GM19468 (cell line): ENCODE data around the gene GIGYF1.
A peak's percentile ranks its signal among the peaks of the same experiment; 100 is the strongest.
"Not testable (repeated sequence)": the region's sequence is repeated elsewhere in the genome, so short reads cannot be mapped to it uniquely, and the experiment has no call there.

Experiments
- ATAC-seq: cut with Tn5 transposase; IDR thresholded peaks from one replicate; pipeline ENCODE4 v1.9.1; 2021; ENCODE audit warnings: mild to moderate bottlenecking, moderate library complexity, moderate number of reproducible peaks; ENCODE audit not compliant: unreplicated experiment; ENCODE audit errors: extremely low read depth

The GIGYF1 gene

DNA sequence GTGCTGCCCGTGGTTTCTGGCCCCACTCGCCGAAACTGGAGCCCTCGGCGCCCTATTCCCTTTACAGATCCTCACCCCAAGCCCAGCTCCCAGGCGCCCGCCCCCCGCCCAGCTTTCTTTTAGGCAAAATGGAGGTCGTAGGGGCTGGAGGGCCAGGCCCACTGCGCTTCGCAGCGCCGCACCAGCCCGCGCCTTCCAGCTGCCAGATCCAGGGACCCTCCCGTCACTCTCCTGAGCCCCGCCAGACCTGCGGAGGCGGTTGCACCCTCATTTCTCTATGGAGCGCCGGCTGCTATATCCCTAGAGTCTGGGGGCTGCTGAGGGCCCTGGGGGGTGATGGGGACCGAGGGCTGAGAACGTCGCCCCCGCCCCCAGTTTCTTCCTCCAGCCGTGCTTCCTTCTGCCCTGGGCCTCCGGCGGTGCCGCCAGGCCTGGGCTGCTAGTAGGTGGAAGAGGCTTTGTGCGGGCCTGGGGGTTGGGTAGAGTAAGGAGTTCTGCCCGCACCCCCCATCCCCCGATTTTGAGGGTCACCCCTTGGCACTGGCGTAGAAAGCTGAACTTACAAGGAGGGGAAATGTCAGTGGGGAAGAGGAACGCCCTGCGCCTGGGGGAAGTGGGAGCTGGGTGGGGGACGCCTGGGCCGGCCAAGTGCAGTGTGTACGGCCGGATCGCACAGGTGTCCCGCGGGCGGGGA, 19.5 kb downstream of the GIGYF1 start:
- ATAC-seq = no peak

DNA sequence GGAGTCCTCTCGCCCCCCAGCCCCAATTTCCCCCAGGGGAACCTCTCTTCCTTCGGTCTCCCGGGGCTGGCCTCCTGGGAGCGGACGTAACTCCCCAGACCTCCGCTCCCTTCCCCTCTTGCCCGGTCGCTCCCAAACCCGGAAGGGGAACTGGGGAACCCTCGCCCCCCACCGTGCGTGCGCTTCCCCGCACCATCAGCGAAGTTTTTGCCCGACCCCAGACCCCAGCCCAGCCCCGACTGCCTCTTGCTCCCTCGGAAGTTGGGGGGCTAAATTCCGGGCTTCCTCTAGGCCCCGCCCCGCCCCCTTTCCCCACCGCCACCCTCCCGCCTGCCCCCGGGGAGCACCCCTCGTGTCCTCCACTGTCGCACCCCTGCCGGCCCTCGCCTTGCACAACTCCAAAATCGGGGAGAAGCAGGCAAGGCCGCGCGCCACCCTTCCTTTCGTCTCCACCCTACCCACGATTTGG, 20.1 kb downstream of the GIGYF1 start:
- ATAC-seq = no peak

DNA sequence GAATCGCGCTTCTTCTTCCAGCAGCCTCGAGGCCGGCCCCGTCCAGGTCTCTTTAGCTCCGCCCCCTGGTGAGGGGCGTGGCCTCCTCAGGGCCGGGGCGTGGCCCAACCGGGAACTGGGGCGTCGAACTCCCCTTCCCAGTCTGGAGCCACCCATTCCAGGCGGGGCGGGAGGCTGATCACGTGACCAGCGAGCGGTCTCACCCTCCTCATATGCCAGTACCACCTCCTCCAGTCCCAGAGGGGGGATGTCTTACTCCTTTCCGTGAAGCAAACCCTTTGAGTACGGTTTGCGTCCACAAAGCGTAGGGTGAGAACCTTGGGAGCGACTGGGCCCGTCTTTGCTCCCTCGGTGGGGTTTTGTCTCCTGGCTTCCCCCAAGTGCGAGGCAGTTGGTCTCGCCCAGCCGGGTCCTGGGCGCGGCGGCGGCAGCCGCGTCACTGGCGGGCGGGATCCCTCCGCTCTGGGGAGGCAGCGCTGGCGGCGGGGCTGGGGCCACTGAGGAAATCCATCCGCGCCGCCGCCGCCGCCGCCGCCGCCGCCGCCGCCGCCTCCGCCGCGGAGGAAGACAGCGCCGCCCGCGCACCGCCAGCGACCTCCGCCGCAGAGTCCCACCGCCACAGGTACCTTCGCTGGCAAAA, 20.6 kb downstream of the GIGYF1 start, which contains the start of gene GNB2:
GNB2 (plus strand) TSS at position 439 of the 640 bp plus-strand sequence. CDS start 2,526 bp downstream, outside the sequence.
- peak; percentile 41 for ATAC-seq

DNA sequence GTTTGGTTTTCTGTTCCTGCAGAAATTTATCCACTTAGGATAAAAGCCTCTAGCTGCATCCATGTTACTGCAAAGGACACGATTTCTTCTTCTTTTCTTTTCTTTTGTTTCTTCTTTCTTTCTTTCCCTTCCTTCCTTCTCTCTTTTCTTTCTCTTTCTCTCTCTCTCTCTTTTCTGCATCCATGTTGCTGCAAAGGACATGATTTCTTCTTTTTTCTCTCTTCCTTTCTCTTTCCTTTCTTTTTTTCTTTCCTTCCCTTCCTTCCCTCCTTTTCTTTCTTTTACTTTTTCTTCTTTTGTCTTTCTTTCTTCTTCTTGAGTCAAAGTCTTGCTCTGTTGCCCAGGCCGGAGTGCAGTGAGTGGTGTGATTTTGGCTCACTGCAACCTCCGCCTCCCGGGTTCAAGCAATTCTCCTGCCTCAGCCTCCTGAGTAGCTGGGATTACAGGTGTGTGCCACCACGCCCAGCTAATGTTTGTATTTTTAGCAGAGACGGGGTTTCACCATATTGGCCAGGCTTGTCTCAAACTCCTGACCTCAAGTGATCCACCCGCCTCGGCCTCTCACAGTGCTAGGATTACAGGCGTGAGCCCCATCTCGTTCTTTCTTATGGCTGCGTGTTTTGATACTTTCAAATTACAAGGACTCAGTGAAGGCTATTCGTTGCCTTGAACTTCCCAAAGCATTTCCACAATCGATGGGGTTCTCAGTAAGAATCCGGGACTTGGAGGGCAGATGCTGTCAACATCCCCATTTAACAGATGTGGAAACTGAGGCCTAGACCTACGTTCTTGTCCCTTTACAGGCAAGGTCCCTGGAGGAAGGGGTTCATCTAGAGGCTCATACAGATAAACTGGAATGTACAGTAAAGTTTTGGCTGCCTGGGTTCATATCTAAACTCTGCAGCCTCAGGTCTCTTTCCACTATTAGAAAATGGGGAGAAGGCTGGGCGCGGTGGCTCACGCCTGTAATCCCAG, 22.4 kb downstream of the GIGYF1 start:
- ATAC-seq = no peak

DNA sequence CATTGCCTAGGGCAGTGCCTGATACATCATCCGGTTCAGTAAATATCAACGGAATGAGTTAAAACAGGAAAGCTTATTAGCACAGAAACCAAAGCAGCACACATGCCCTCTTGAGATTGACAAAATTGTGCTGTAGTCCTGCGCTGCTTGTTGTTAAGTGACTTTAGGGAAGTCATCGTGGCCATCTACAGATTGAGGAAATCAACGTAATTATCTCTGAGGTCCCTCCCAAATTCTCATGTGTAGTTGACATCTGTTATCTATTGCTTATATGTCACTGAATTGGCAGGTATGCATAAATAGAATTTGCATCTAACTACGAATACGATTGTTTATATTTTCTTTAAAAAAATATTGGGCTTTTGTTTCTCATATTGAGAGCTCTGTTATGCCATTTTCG, 24.0 kb downstream of the GIGYF1 start:
- ATAC-seq = no peak

DNA sequence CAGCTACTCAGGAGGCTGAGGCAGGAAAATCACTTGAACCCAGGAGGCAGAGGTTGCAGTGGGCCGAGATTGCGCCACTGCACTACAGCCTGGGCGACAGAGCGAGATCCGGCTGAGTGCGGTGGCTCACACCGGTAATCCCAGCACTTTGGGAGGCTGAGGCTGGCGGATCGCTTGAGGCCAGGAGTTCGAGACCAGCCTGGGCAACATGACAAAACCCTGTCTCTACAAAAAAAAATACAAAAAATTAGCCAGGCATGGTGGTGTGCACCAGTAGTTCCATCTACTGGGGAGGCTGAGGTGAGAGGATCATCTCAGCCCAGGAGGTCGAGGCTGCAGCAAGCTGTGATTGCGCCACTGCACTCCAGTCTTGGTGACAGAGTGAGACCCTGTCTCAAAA, 24.9 kb downstream of the GIGYF1 start:
- not testable (repeated sequence) for ATAC-seq

DNA sequence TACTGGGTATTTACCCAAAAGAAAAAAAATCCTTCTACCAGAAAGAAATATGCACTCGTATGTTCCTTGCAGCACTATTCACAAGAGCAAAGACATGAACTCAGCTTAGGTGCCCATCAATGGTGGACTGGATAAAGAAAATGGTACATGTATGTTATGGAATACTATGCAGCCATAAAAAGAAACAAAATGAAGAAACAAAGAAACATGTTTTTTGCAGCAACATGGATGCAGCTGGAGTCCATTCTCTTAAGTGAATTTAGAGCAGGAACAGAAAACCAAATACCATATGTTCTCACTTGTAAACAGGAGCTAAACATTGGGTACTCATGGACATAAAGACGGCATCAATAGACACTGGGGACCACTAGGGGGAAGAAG, 26.0 kb downstream of the GIGYF1 start:
- no peak for ATAC-seq

DNA sequence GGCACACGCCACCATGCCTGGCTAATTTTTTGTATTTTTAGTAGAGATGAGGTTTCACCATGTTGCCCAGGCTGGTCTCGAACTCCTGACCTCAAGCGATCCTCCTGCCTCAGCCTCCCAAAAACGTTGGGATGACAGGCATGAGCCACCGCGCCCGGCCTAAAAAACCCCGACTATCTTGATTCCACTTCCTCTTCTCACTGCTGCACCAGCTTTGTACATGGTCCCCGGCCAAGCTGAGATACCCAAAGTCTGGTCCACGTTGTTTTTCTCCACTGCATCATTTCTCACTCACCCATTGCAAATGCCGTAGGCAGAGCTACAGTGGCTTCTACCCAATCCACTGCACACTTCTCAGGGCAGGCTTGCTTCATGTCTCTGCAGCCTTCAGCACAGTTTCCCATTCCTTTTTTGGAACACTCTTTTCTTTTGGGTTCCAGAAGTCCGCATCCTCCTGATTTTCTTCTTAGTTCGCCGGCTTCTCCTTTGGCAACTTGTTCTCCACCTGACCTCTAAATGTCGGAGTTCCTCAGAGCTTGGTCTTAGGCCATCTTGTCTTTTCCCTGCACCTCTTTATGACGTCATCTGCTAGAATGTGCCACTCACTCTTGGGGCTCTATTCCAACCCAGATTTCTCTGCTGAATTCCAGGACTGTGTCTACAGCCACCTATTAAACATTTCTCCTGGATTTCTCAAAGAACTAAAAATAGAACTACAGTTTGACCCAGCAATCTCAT, 26.6 kb downstream of the GIGYF1 start:
- ATAC-seq = no peak

DNA sequence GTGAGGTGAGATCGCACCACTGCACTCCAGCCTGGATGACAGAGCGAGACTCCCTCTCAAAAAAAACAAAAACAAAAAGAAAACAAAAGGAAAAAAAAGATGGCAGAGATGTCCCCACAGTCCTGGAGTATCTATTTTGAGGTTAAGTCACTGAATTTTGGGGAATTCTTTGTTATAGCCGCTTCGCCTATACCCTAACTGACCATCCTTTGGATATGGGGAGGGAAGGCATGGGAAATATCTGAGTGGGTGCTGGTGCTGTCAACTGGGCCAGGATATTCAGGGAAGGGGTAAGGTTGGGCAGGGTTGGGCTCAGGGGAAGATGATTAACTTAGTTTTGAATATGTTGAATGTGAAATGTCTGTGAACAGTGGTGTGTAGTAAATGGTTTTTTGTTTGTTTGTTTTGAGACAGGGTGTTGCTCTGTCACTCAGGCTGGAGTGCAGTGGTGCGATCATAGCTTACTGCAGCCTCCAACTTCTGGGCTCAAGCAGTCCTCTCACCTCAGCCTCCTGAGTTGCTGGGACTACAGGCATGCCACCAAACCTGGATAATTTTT, 28.8 kb downstream of the GIGYF1 start:
- no peak for ATAC-seq

DNA sequence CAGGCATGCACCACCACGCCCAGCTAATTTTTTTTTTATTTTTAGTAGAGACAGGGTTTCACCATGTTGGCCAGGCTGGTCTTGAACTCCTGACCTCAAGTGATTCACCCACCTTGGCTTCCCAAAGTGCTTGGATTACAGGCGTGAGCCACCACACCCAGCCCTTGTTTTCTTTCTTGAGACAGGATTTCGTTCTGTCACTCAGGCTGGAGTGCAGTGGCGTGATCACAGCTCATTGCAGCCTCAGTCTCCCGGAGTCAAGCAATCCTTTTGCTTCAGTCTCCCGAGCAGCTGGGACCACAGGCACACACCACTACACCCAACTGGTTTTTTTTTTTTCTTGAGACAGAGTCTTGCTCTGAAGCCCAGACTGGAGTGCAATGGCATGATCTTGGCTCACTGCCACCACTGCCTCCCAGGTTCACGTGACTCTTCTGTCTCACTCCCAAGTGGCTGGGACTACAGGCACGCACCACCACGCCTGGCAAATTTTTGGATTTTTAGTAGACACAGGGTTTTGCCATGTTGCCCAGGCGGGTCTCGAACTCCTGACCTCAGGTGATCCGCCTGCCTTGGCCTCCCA, 31.8 kb downstream of the GIGYF1 start:
- not testable (repeated sequence) for ATAC-seq

DNA sequence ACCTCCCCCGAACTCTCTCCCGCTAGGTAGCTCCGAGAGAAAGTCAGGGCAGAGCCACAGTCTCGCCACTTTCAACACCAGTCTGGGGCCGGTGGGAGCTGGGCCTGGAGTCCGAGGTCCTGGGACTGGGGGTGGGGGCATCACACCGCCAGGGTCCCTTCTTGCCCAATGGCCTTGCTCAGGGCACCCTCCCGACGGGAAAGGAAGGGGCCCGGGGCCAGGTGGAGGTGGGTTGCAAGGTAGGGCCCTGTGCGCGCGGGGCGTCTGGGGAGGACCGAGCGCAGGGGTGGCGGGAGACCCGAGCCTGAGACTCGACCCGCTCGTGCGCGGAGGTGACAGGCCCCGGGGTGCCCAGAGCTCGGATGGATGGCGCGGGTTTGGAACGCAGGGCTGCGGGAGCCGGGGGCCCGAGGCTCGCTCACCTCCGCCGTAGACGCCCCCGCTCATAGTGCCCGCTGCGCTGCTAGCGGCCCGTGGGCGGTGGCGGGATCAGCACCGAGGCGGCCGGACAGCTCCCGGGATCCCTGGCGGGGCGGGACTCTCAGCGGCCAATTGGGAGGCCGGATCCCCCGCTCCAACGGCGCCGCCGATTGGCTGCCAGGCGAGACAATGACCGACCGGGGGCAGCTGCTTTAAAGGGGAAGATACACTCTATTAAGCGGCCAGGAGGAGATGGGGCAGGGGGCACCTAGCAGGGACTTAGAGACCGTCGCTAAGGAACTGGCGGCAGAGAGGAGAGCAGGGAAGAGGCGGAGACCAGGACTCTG, 38.0 kb downstream of the GIGYF1 start, which contains the start of gene ACTL6B:
ACTL6B (minus strand) TSS at position 541 of the 767 bp plus-strand sequence; CDS start at position 447, 94 bp downstream.
- no peak for ATAC-seq

DNA sequence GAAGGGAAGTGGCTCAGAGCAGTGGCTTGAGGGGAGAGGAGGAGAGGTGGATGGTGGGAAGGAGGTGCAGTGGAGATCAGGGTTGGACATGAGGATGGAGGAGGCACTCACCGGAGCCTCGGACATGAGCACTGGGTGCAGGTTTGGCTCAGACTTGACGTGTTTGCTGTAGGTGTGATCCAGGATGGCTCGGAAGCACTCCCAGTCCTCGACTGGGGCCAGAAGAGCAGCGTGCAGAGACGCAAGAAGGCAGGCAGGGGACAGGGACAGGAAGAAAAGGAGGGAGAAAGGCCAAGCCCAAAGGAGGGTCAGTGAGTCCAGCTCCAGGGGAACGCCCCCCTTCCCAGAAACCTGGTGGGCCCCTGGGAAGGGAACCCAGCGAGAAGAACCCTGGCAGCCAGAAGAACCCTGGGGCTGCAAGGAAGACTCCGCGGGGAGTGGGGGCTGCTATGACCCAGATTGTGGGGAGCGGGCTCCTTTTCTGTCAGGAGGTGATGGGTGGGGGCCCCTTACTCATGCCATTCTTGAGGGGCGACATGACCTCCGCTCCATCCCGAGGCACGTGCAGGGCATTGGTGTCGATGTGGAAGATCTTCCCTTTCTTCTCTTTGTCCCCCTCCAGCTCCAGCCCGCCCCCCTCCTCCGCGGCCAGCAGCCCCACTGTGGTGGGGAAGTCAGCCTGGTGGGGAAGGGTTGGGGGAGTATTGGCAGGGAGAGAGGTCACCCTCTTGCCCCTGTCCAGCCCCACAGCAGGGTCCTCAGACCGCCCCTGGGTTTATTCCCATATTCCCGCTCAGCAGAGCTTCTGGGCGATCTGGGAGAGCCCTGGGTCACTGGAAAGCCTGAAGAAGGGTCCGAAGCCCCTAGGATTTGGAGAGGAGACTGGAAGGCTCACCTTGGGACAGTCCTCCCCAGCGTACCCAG, 38.9 kb downstream of the GIGYF1 start:
- ATAC-seq = no peak

DNA sequence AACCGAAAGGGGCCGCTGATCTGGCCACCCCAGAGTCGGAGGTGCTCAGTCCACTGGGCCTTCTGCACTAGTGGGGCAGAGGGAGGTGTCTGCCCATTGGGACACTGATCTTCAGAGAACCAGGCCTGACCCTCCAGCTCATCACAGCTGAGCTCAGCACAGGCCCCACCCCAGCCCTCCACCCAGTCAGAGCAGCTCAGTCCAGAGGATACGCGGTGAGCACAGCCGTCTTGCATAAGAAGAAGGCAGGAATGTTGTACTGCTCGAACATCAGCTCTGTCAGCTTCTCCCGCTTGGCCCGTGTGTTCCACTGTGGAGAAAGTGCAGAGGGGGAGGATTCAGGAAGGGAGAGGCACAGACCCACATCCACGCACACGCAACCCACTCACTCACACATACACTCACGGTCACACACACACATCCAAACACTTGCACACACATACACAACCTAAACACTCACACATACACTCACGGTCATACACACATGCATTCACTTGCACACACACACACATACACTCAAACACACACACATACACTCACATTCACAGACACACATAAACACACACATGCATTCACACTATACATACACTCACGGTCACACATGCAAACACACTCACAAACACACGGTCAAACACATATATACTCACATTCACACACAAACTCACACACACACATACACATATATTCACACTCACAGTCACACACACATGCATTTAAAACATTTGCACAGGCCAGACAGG, 44.1 kb downstream of the GIGYF1 start:
- no peak for ATAC-seq

DNA sequence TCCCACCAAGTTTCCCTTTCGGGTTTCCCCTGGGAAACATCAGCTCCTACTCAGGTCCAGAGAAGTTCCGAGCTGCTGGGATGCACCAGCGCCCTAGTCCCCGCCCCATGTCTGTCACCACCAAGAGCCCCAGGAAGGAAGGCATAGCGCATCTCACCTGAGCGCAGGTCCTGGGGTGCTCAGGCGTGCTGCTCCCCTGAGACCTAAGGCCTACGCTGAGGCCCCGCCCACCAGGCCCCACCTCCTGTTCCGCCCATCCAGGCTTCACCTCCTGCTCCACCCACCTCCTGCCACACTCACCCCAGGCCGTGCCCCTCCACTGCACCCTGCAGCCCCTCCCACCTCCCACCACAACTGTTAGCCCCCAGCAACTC, 51.5 kb downstream of the GIGYF1 start:
- ATAC-seq = no peak

DNA sequence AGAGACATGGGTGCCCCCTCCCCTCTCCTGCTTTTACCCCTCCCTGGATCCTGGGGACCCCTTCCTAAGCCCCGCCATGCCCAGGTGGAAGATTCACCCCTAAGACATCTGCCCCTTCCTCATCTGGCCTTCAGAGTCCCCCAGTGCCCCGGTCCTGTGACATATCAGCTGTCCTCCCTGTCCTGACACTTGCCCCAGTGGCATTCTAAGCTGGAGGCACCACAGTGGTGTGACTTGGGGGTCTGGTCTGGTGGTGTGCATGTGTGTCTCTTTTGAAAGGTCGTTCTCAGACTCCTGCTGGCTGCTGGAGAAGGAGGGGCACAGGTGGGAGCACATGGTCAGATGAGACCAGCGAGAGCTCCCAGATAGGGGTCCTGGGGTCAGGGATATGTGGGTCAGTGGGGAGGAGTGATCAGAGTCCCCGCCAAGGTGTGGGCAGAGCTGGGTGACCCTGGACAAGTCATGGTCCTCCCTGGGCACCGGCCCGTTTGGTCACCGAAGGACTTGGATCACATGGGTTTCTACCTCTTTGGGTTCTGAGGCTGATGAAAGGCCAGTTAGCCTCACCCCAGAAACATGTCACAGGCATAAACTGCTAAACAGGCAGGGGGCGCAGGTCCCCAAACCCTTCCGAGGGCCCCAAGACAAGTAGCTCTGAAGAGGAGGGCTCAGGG, 52.1 kb downstream of the GIGYF1 start:
- no peak for ATAC-seq

DNA sequence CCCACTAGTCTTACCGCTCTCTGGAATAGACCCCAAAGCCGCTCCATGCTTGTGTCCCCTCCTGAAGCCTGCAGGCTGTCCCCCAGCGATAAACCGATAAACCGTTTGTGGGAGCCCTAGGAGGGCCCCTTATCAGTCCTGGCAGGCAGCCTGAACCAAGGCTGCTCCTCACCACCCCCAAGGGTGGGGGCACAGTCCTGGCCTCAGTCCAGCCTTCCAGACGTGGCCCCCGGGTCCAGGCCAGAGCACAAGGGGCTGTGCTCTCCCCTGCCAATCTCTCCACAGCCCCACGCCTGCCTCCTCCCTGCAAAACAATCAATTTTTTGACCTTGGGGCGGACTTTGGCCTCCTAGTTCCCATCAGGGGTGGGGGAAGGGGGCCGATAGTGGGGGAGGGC, 52.6 kb downstream of the GIGYF1 start, which contains the start of gene TFR2:
TFR2 (minus strand) TSS at position 90 of the 397 bp plus-strand sequence; CDS start at position 47, 43 bp downstream.
- no peak for ATAC-seq
